ENCODE measurements around the gene TRIOBP. TPM values are rescaled to one million over a fixed set of nuclear protein-coding genes. Genes with fewer than 3 reads are reported as not detected.

The TRIOBP gene
- total RNA-seq, 1 donor from 2014 or later, result 108 TPM

GRCh38 chr22:37731804-37732471 lies 35.1 kb downstream of the TRIOBP start:
- no peak for DNase-seq (ENCODE audit: extremely low spot score in 2 of 2)
- Histone ChIP-seq H3K4me3 (no peak overlapping the region), H3K9me3 (no peaks in the 10 kb centered on the region), H3K27ac (peak overlapping the region; percentile 15), H3K4me1 (peaks cover 16% of the 10 kb centered on the region), H3K27me3 (no peaks in the 10 kb centered on the region), H3K36me3 (no peaks in the 10 kb centered on the region)
- TF ChIP-seq, protein P1, sequence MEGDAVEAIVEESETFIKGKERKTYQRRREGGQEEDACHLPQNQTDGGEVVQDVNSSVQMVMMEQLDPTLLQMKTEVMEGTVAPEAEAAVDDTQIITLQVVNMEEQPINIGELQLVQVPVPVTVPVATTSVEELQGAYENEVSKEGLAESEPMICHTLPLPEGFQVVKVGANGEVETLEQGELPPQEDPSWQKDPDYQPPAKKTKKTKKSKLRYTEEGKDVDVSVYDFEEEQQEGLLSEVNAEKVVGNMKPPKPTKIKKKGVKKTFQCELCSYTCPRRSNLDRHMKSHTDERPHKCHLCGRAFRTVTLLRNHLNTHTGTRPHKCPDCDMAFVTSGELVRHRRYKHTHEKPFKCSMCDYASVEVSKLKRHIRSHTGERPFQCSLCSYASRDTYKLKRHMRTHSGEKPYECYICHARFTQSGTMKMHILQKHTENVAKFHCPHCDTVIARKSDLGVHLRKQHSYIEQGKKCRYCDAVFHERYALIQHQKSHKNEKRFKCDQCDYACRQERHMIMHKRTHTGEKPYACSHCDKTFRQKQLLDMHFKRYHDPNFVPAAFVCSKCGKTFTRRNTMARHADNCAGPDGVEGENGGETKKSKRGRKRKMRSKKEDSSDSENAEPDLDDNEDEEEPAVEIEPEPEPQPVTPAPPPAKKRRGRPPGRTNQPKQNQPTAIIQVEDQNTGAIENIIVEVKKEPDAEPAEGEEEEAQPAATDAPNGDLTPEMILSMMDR (IDR thresholded peaks at IDR 0.05), result no peak
- TF ChIP-seq POLR2AphosphoS5 (IDR thresholded peaks at IDR 0.05; ENCODE audit: insufficient read depth in 1 of 2, low read depth in 1 of 2) (no peak), POLR2A (IDR thresholded peaks at IDR 0.05) (no peak)
- intact Hi-C loops (cut with DNase I), result no loop called here

GRCh38 chr22:37732699-37733607 lies 36.1 kb downstream of the TRIOBP start:
- intact Hi-C loops (cut with DNase I), result no loop called here
- Histone ChIP-seq H3K4me1 (peaks cover 11% of the 10 kb centered on the region), H3K27ac (no peak overlapping the region)

DNA sequence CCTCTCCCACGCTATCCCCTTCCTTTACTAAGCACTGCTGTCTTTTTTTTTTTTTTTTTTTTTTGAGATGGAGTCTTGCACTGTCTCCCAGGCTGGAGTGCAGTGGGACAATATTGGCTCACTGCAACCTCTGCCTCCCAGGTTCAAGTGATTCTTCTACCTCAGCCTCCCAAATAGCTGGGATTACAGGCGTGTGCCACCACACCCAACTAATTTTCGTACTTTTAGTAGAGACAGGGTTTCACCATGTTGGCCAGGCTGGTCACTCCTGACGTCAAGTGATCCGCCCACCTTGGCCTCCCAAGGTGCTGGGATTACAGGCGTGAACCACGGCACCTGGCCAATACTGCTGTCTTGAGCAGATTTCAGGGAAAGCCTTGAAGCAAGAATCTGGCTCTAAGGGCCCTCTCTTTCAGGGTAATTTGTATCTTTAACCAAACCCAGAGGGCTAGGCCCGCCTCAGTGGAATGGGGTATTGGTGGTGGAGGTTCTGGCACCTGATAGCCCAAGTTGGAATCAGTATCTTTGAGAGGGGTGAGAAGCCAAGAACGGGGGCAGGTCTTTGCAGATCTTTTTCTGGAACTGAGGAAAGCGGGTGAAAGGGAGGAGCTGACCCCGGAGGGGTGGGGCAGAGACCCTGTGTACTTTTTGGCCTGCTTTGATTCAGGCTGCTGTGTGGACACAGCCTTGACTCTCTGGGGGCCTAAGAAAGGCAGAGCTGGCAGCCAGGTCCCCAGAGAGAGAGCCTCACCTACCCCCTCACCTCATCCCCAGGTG lies 37.0 kb downstream of the TRIOBP start:
- intact Hi-C loops (cut with DNase I), result no loop called here
- DNase-seq (ENCODE audit: extremely low spot score in 2 of 2), result no peak
- Histone ChIP-seq H3K36me3 (no peaks in the 10 kb centered on the region), H3K4me1 (peaks cover 8% of the 10 kb centered on the region), H3K4me3 (no peak overlapping the region), H3K27ac (no peak overlapping the region), H3K9me3 (no peaks in the 10 kb centered on the region), H3K27me3 (no peaks in the 10 kb centered on the region)
- TF ChIP-seq POLR2A (IDR thresholded peaks at IDR 0.05) (no peak), POLR2AphosphoS5 (IDR thresholded peaks at IDR 0.05; ENCODE audit: insufficient read depth in 1 of 2, low read depth in 1 of 2) (no peak)
- TF ChIP-seq, protein P1 (IDR thresholded peaks at IDR 0.05), result no peak

More at GRCh38 chr22:37732699-37733607, 36.1 kb downstream of the TRIOBP start:
- Histone ChIP-seq H3K4me3 (no peak overlapping the region), H3K27me3 (no peaks in the 10 kb centered on the region), H3K36me3 (no peaks in the 10 kb centered on the region), H3K9me3 (no peaks in the 10 kb centered on the region)
- no peak for DNase-seq (ENCODE audit: extremely low spot score in 2 of 2)
- TF ChIP-seq, protein P1 (IDR thresholded peaks at IDR 0.05), result no peak
- TF ChIP-seq POLR2A (IDR thresholded peaks at IDR 0.05), result no peak
- no peak for TF ChIP-seq POLR2AphosphoS5 (IDR thresholded peaks at IDR 0.05; ENCODE audit: insufficient read depth in 1 of 2, low read depth in 1 of 2)

GRCh38 chr22:37734402-37734700 lies 37.5 kb downstream of the TRIOBP start:
- no peaks in the 10 kb centered on the region for H3K9me3 ChIP-seq
- H3K4me1 ChIP-seq, result peaks cover 11% of the 10 kb centered on the region
- H3K4me3 ChIP-seq, result no peak overlapping the region
- TF ChIP-seq, protein P1 (IDR thresholded peaks at IDR 0.05), result no peak
- no peak for DNase-seq (ENCODE audit: extremely low spot score in 2 of 2)
- no peaks in the 10 kb centered on the region for H3K27me3 ChIP-seq
- intact Hi-C loops (cut with DNase I), result no loop called here
- no peak overlapping the region for H3K27ac ChIP-seq
- no peaks in the 10 kb centered on the region for H3K36me3 ChIP-seq
